ENCODE results near the gene CELA1. TPM values are rescaled to one million over a fixed set of nuclear protein-coding genes. Genes with fewer than 3 reads are reported as not detected.

CELA1 gene
- polyA plus RNA-seq, 2 of the 4 experiments (the other 2 are of a cell fraction): not detected

DNA sequence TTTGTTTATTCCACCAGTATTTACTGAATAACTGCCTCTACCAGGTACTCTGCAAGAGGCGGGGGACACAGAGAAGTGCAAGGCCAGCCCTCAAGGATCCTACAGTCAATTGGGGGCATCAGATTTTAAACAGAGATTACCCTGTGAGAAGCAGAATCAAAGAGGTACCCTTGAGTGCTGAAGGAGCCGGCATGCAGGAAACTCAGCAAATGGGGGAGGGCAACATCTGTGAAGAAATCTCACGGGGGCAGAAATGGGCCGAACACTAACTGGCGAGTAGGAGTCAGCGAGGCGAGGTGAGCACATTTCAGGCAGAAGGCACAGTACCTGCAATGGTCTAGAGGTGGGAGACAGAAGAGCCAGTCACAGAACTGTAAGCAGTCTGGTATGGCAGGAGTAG is 35.7 kb upstream of the CELA1 start:
- no peak overlapping the region for H3K4me2 ChIP-seq
- ATAC-seq: no peak; a peak in 1 of 6 replicates
- H3K4me3 ChIP-seq: no peak overlapping the region
- FAIRE-seq: no peak
- ChIA-PET POLR2A (no interaction called here), CTCF (no interaction called here)
- H3K4me1 ChIP-seq: peaks cover 3% of the 10 kb centered on the region; the same call in 1 of the 3 replicates
- H3K9me3 ChIP-seq: no peaks in the 10 kb centered on the region
- no peak for TF ChIP-seq ZFP36 (IDR thresholded peaks at IDR 0.05; ENCODE audit: borderline replicate concordance, partially characterized antibody)
- no peak for TF ChIP-seq TFCP2L1 (CRISPR knock-in tag; IDR thresholded peaks at IDR 0.05)
- no peak for TF ChIP-seq RAD21 (conservative IDR thresholded peaks at IDR 0.05 in 1 of 2, IDR thresholded peaks at IDR 0.05 in 1 of 2)
- TF ChIP-seq ZSCAN20 (CRISPR knock-in tag; IDR thresholded peaks at IDR 0.05): no peak
- TF ChIP-seq BHLHE40 (IDR thresholded peaks at IDR 0.05; ENCODE audit: low read depth, low read length): no peak
- TF ChIP-seq CHD4 (IDR thresholded peaks at IDR 0.05; ENCODE audit: borderline replicate concordance): no peak
- TF ChIP-seq KDM5A (IDR thresholded peaks at IDR 0.05): no peak
- no peak for TF ChIP-seq JUNB (IDR thresholded peaks at IDR 0.05)
- no peak for TF ChIP-seq FOXS1 (CRISPR knock-in tag; IDR thresholded peaks at IDR 0.05)
- TF ChIP-seq GATA3 (IDR thresholded peaks at IDR 0.05; ENCODE audit: borderline replicate concordance): no peak
- TF ChIP-seq, protein P1, sequence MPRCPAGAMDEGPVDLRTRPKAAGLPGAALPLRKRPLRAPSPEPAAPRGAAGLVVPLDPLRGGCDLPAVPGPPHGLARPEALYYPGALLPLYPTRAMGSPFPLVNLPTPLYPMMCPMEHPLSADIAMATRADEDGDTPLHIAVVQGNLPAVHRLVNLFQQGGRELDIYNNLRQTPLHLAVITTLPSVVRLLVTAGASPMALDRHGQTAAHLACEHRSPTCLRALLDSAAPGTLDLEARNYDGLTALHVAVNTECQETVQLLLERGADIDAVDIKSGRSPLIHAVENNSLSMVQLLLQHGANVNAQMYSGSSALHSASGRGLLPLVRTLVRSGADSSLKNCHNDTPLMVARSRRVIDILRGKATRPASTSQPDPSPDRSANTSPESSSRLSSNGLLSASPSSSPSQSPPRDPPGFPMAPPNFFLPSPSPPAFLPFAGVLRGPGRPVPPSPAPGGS (IDR thresholded peaks at IDR 0.05): no peak
- no peak for TF ChIP-seq CBX8 (IDR thresholded peaks at IDR 0.05)
- TF ChIP-seq MYC (IDR thresholded peaks at IDR 0.05; ENCODE audit: borderline replicate concordance, low read length): no peak
- TF ChIP-seq ZNF302 (CRISPR knock-in tag; IDR thresholded peaks at IDR 0.05): no peak
- no peak for TF ChIP-seq NPAS2 (CRISPR knock-in tag; IDR thresholded peaks at IDR 0.05; ENCODE audit: borderline replicate concordance)
- no peak for TF ChIP-seq RNF2 (IDR thresholded peaks at IDR 0.05; ENCODE audit: borderline replicate concordance, low read depth)
- no peak for TF ChIP-seq RARB (CRISPR knock-in tag; IDR thresholded peaks at IDR 0.05)
- WGBS (ENCODE audit: missing lambda C conversion rate): 90% methylated on average over 7 of the region's 7 CpGs
- no peak overlapping the region for H3K27ac ChIP-seq
- DNase-seq (ENCODE audit: low read depth in 1 of 2, low spot score in 1 of 2): no peak

DNA sequence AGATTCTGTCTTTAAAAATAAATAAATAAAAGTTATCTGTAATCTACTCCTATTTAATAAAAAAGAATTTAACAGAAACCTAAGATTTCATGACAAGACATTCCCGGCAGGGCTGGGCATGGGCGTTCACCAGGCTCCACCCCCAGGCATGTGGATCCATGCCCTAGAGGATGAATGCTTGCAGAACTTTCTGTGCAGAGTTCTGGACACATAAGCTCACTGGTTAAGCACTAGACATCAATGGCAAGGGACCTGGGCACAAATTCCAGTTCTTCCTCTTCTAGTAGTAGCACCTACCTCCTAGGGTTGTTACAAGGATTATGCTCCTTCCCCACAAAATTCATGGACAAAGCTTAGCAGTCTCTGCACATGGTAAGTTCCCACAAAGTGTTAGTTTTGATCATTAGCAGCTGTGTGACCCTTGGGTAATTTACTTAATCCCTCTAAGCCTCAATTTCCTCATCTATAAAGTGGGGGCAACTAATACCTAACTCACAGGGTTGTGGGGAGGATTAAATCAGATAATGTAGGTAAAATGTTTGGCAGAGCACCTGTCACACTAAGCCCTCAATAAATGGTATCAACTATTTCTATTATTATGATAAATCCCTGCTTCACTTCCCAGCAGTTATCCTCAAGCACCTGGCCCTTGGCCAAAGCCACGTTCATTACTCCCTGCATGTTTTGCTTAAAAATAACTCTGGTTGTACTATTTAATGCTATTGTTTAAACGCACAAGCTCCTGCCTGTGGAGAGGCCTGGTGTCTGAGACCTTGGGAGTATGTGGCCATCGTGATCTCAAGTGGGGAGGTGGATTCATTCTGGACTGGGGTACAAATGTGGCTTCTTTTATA is 35.0 kb upstream of the CELA1 start:
- WGBS (ENCODE audit: missing lambda C conversion rate): 54% methylated on average over 5 of the region's 5 CpGs
- CTCF ChIA-PET: interaction anchor here (1.0 kb wide), 1 partner anchor 119 kb away, joined by 3 read pairs; no protein-coding TSS in a partner anchor
- ATAC-seq (no peak), FAIRE-seq (no peak), DNase-seq (ENCODE audit: low read depth in 1 of 2, low spot score in 1 of 2) (no peak)
- no peak overlapping the region for H3K27ac ChIP-seq
- TF ChIP-seq SMC3 (IDR thresholded peaks at IDR 0.05) (no peak), POLR2A (IDR thresholded peaks at IDR 0.05; ENCODE audit: low read length) (no peak), EP300 (IDR thresholded peaks at IDR 0.05) (no peak), GATA3 (IDR thresholded peaks at IDR 0.05; ENCODE audit: borderline replicate concordance) (no peak), FOSL2 (IDR thresholded peaks at IDR 0.05) (no peak), FOSL2 (CRISPR knock-in tag; IDR thresholded peaks at IDR 0.05) (no peak), NPAS2 (CRISPR knock-in tag; IDR thresholded peaks at IDR 0.05; ENCODE audit: borderline replicate concordance) (no peak), SREBF2 (IDR thresholded peaks at IDR 0.05) (no peak), NR3C1 (IDR thresholded peaks at IDR 0.05) (no peak), USF2 (IDR thresholded peaks at IDR 0.05) (no peak), HOXB5 (CRISPR knock-in tag; IDR thresholded peaks at IDR 0.05) (no peak), RAD21 (conservative IDR thresholded peaks at IDR 0.05 in 1 of 2, IDR thresholded peaks at IDR 0.05 in 1 of 2) (no peak), KDM5A (IDR thresholded peaks at IDR 0.05) (no peak), KDM1A (IDR thresholded peaks at IDR 0.05; ENCODE audit: low read depth) (no peak), ZFP36 (IDR thresholded peaks at IDR 0.05; ENCODE audit: borderline replicate concordance, partially characterized antibody) (no peak), CHD2 (IDR thresholded peaks at IDR 0.05; ENCODE audit: low read length, partially characterized antibody) (no peak), CBX2 (IDR thresholded peaks at IDR 0.05; ENCODE audit: borderline replicate concordance, low read depth) (no peak), RFX5 (IDR thresholded peaks at IDR 0.05) (no peak), TFCP2L1 (CRISPR knock-in tag; IDR thresholded peaks at IDR 0.05) (no peak)
- TF ChIP-seq, protein P2, sequence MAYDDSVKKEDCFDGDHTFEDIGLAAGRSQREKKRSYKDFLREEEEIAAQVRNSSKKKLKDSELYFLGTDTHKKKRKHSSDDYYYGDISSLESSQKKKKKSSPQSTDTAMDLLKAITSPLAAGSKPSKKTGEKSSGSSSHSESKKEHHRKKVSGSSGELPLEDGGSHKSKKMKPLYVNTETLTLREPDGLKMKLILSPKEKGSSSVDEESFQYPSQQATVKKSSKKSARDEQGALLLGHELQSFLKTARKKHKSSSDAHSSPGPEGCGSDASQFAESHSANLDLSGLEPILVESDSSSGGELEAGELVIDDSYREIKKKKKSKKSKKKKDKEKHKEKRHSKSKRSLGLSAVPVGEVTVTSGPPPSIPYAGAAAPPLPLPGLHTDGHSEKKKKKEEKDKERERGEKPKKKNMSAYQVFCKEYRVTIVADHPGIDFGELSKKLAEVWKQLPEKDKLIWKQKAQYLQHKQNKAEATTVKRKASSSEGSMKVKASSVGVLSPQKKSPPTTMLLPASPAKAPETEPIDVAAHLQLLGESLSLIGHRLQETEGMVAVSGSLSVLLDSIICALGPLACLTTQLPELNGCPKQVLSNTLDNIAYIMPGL (CRISPR knock-in tag; IDR thresholded peaks at IDR 0.05; ENCODE audit: borderline replicate concordance): no peak
- H3K4me3 ChIP-seq: no peak overlapping the region
- POLR2A ChIA-PET: interaction anchor here (0.6 kb wide), 1 partner anchor 10 kb away, joined by 3 read pairs; no protein-coding TSS in a partner anchor
- H3K4me2 ChIP-seq: no peak overlapping the region
- H3K9me3 ChIP-seq: no peaks in the 10 kb centered on the region
- peaks cover 3% of the 10 kb centered on the region; the same call in 1 of the 3 replicates for H3K4me1 ChIP-seq

Measured in A549 (cell line).